ENCODE data around the gene KCNG1.

DNA sequence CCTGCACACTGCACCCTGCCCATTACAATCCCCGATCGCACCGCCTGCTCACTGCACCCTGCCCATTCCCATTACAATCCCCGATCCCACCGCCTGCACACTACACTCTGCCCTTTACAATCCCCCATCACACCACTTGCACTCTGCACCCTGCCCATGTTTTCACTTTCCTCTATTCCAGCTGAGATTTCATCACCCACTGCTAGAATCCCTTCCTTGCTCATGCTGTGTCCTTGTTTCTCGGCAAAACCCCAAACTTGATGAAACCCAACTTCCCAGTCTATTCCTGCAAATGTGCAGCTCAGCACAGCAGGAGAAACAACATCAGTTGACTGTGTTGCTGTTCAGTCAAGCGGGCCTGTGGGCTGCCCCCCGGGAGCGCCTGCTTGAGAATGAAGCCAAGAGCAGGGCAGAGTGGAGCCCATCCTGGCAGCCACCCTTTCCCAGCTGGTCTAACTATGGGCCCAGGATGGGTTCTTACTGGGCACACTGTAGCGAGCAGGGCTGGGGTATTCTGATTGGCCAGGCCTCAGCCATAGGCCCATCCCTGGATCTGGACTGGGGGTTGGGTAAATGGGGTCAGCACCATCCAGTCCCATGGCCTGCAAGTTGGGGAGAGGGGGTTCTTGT, 47.1 kb downstream of the KCNG1 start:
- TF ChIP-seq ZBTB17 (tag by site-specific recombination; IDR thresholded peaks at IDR 0.05) (no peak), ZNF138 (tag by site-specific recombination; IDR thresholded peaks at IDR 0.05; ENCODE audit: borderline replicate concordance) (no peak), ZNF629 (tag by site-specific recombination; IDR thresholded peaks at IDR 0.05) (no peak), FEZF1 (tag by site-specific recombination; IDR thresholded peaks at IDR 0.05) (no peak), ZNF292 (tag by site-specific recombination; IDR thresholded peaks at IDR 0.05; ENCODE audit: borderline replicate concordance, low read depth) (no peak), ZNF514 (tag by site-specific recombination; IDR thresholded peaks at IDR 0.05) (no peak), ZNF747 (tag by site-specific recombination; IDR thresholded peaks at IDR 0.05) (no peak), IKZF3 (tag by site-specific recombination; IDR thresholded peaks at IDR 0.05) (no peak)
- TF ChIP-seq, protein P1, sequence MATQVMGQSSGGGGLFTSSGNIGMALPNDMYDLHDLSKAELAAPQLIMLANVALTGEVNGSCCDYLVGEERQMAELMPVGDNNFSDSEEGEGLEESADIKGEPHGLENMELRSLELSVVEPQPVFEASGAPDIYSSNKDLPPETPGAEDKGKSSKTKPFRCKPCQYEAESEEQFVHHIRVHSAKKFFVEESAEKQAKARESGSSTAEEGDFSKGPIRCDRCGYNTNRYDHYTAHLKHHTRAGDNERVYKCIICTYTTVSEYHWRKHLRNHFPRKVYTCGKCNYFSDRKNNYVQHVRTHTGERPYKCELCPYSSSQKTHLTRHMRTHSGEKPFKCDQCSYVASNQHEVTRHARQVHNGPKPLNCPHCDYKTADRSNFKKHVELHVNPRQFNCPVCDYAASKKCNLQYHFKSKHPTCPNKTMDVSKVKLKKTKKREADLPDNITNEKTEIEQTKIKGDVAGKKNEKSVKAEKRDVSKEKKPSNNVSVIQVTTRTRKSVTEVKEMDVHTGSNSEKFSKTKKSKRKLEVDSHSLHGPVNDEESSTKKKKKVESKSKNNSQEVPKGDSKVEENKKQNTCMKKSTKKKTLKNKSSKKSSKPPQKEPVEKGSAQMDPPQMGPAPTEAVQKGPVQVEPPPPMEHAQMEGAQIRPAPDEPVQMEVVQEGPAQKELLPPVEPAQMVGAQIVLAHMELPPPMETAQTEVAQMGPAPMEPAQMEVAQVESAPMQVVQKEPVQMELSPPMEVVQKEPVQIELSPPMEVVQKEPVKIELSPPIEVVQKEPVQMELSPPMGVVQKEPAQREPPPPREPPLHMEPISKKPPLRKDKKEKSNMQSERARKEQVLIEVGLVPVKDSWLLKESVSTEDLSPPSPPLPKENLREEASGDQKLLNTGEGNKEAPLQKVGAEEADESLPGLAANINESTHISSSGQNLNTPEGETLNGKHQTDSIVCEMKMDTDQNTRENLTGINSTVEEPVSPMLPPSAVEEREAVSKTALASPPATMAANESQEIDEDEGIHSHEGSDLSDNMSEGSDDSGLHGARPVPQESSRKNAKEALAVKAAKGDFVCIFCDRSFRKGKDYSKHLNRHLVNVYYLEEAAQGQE (tag by site-specific recombination; IDR thresholded peaks at IDR 0.05): no peak
- TF ChIP-seq, protein P2, sequence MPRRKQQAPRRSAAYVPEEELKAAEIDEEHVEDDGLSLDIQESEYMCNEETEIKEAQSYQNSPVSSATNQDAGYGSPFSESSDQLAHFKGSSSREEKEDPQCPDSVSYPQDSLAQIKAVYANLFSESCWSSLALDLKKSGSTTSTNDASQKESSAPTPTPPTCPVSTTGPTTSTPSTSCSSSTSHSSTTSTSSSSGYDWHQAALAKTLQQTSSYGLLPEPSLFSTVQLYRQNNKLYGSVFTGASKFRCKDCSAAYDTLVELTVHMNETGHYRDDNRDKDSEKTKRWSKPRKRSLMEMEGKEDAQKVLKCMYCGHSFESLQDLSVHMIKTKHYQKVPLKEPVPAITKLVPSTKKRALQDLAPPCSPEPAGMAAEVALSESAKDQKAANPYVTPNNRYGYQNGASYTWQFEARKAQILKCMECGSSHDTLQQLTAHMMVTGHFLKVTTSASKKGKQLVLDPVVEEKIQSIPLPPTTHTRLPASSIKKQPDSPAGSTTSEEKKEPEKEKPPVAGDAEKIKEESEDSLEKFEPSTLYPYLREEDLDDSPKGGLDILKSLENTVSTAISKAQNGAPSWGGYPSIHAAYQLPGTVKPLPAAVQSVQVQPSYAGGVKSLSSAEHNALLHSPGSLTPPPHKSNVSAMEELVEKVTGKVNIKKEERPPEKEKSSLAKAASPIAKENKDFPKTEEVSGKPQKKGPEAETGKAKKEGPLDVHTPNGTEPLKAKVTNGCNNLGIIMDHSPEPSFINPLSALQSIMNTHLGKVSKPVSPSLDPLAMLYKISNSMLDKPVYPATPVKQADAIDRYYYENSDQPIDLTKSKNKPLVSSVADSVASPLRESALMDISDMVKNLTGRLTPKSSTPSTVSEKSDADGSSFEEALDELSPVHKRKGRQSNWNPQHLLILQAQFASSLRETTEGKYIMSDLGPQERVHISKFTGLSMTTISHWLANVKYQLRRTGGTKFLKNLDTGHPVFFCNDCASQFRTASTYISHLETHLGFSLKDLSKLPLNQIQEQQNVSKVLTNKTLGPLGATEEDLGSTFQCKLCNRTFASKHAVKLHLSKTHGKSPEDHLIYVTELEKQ (tag by site-specific recombination; IDR thresholded peaks at IDR 0.05; ENCODE audit: borderline replicate concordance): no peak
- TF ChIP-seq, protein P3, sequence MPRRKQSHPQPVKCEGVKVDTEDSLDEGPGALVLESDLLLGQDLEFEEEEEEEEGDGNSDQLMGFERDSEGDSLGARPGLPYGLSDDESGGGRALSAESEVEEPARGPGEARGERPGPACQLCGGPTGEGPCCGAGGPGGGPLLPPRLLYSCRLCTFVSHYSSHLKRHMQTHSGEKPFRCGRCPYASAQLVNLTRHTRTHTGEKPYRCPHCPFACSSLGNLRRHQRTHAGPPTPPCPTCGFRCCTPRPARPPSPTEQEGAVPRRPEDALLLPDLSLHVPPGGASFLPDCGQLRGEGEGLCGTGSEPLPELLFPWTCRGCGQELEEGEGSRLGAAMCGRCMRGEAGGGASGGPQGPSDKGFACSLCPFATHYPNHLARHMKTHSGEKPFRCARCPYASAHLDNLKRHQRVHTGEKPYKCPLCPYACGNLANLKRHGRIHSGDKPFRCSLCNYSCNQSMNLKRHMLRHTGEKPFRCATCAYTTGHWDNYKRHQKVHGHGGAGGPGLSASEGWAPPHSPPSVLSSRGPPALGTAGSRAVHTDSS (tag by site-specific recombination; IDR thresholded peaks at IDR 0.05): no peak
- TF ChIP-seq, protein P4, sequence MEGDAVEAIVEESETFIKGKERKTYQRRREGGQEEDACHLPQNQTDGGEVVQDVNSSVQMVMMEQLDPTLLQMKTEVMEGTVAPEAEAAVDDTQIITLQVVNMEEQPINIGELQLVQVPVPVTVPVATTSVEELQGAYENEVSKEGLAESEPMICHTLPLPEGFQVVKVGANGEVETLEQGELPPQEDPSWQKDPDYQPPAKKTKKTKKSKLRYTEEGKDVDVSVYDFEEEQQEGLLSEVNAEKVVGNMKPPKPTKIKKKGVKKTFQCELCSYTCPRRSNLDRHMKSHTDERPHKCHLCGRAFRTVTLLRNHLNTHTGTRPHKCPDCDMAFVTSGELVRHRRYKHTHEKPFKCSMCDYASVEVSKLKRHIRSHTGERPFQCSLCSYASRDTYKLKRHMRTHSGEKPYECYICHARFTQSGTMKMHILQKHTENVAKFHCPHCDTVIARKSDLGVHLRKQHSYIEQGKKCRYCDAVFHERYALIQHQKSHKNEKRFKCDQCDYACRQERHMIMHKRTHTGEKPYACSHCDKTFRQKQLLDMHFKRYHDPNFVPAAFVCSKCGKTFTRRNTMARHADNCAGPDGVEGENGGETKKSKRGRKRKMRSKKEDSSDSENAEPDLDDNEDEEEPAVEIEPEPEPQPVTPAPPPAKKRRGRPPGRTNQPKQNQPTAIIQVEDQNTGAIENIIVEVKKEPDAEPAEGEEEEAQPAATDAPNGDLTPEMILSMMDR (tag by site-specific recombination; IDR thresholded peaks at IDR 0.05): no peak
